Stimulated activated CD4-positive, alpha-beta T cell treated with anti-CD3 and anti-CD28 coated beads, Interleukin-1b, Interleukin-23, amount 100 ng/mL, for 1 hour (primary cell): ENCODE results near the gene CHRM2.

Experiments used
- DNase-seq, 2 donors: peaks; one replicate each; pipeline ENCODE4 v3.0.0-alpha.2; 2020; ENCODE audit warnings: low read depth in 2 of 2

The CHRM2 gene

GRCh38 chr7:137025469-137026175 lies 157.2 kb downstream of the CHRM2 start:
- no peak for DNase-seq

- DNase-seq, result no peak
Observed at GRCh38 chr7:137026176-137026500, 157.7 kb downstream of the CHRM2 start.

- no peak for DNase-seq
Observed at GRCh38 chr7:137032436-137032835, 164.0 kb downstream of the CHRM2 start.

- no peak for DNase-seq
Observed at GRCh38 chr7:137036768-137037167, 168.3 kb downstream of the CHRM2 start.

- DNase-seq, result no peak
Observed at GRCh38 chr7:137038706-137039105, 170.3 kb downstream of the CHRM2 start.

GRCh38 chr7:137040745-137041144 lies 172.3 kb downstream of the CHRM2 start:
- no peak for DNase-seq

- no peak for DNase-seq
Observed at GRCh38 chr7:137045573-137045972, 177.1 kb downstream of the CHRM2 start.

GRCh38 chr7:137069249-137069963 lies 201.0 kb downstream of the CHRM2 start:
- no peak for DNase-seq
